WI38 (cell line): Measurements from ENCODE around the gene RANBP6.
A peak's percentile ranks its signal among the peaks of the same experiment; 100 is the strongest.

Experiments used
- H3K4me3 ChIP-seq: 2 replicates; pipeline ENCODE4 v1.5.1; 2011; ENCODE audit warnings: low read depth, mild to moderate bottlenecking, control low read depth, low read length
- CTCF ChIP-seq: IDR thresholded peaks from 2 replicates; pipeline ENCODE4 v1.5.1; 2012; ENCODE audit warnings: low read depth, mild to moderate bottlenecking, control low read depth, low read length

RANBP6 gene

GRCh38 chr9:6006749-6007057 lies 8.7 kb downstream of the RANBP6 start:
- TF ChIP-seq CTCF = no peak
- H3K4me3 ChIP-seq = peak overlapping the region; percentile 70

- H3K4me3 ChIP-seq = no peak overlapping the region
- TF ChIP-seq CTCF = no peak
These were observed 14.5 kb downstream of the RANBP6 start for GRCh38 chr9:6000955-6001354.

- no peak overlapping the region for H3K4me3 ChIP-seq
- TF ChIP-seq CTCF = no peak
These were observed 15.9 kb downstream of the RANBP6 start for GRCh38 chr9:5999443-6000101.

GRCh38 chr9:5994493-5994892 lies 20.9 kb downstream of the RANBP6 start:
- H3K4me3 ChIP-seq = no peak overlapping the region
- no peak for TF ChIP-seq CTCF

GRCh38 chr9:5988265-5988664 lies 27.2 kb downstream of the RANBP6 start:
- H3K4me3 ChIP-seq = no peak overlapping the region
- TF ChIP-seq CTCF = no peak

- no peak overlapping the region for H3K4me3 ChIP-seq
- TF ChIP-seq CTCF = no peak
These were observed 32.4 kb downstream of the RANBP6 start for GRCh38 chr9:5983042-5983441.

GRCh38 chr9:5982317-5982716 lies 33.1 kb downstream of the RANBP6 start:
- no peak overlapping the region for H3K4me3 ChIP-seq
- no peak for TF ChIP-seq CTCF
